HG03064 (cell line): ENCODE measurements around the gene POM121L2.
"Not testable (repeated sequence)": the region's sequence is repeated elsewhere in the genome, so short reads cannot be mapped to it uniquely, and the experiment has no call there.

Experiments used
- ATAC-seq: cut with Tn5 transposase; IDR thresholded peaks from one replicate; pipeline ENCODE4 v1.9.1; 2021; ENCODE audit warnings: low read depth; ENCODE audit not compliant: unreplicated experiment

Gene POM121L2

DNA sequence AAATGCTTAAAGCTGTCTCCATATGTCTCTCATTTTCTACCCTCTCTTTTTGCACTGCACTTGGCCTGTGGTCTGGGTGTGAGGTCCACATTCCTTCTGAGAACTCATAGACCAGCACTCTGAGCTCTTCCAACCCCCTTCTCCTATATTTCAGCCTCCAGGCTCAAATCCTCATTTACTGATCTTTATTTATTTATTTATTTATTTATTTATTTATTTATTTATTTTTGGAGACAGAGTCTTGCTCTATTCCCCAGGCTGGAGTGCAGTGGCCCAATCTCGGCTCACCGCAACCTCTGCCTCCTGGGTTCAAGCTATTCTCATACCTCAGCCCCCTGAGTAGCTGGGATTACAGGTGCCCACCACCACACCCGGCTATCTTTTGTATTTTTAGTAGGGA, 45.1 kb downstream of the POM121L2 start:
- not testable (repeated sequence) for ATAC-seq

DNA sequence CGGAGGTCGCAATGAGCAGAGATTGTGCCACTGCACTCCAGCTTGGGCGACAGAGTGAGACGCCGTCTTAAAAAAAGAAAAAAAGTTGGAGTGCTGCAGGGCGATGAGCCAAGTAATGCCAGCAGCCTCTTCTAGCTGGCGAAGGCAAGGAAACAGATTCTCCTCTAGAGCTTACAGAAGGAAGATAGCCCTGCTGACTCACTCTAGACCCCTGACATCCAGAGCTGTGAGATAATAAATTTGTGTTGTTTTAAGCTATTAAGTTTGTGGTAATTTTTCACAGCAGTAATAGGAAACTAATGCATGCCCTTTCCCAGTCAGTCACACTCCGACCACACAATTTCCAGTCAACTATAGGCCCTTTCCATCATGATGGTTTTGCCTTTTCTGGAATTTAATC, 48.2 kb downstream of the POM121L2 start:
- no peak for ATAC-seq

- ATAC-seq, result no peak
These were observed 51.2 kb downstream of the POM121L2 start for GRCh38 chr6:27260836-27261375.

DNA sequence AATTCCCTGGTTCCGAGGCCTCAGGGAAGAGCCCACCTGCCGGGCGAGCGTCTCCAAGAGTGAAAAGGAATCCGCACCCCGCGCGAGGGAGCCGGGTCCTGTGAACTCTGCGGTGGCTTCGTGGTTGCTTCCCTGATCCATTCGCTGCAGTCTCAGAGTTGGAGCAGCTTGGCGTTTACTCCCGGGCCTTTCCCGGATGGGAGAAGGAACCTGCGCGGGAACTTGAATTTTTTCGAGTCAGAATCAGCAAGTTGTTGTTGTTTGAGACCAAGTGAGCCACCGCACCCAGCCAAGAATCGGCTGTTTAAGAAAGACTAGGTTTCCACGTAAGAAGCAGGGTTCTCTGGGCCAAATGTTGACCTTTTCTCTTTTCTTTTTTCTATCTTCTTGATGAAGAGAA, 51.7 kb downstream of the POM121L2 start:
- ATAC-seq, result no peak
